Vagina (tissue), 2 donors: ENCODE results near the gene TK1. TPM values are rescaled to one million over a fixed set of nuclear protein-coding genes. Genes with fewer than 3 reads are reported as not detected.
"Not testable (repeated sequence)": the region's sequence is repeated elsewhere in the genome, so short reads cannot be mapped to it uniquely, and the experiment has no call there.

Experiments used
- DNase-seq, 2 donors: peaks; one replicate each; pipeline ENCODE4 v3.0.0-alpha.2; 2017; ENCODE audit errors: extremely low spot score in 2 of 2
- H3K27ac ChIP-seq: fragments of 200-600 bp; sonication (generic); one replicate; pipeline ENCODE4 v1.5.1; 2019
- H3K27me3 ChIP-seq: fragments of 200-600 bp; sonication (generic); one replicate; pipeline ENCODE4 v1.5.1; 2019
- H3K36me3 ChIP-seq, 2 donors: fragments of 200-600 bp; sonication (generic); one replicate each; pipeline ENCODE4 v1.5.1; 2017 to 2019
- H3K4me1 ChIP-seq: fragments of 200-600 bp; sonication (generic); one replicate; pipeline ENCODE4 v1.5.1; 2019
- H3K4me3 ChIP-seq, 2 donors: fragments of 200-600 bp; sonication (generic); 1 replicate in 1 of 2; 2 replicates in 1 of 2; pipeline ENCODE4 v1.5.1; 2016 to 2019
- H3K9me3 ChIP-seq: fragments of 200-600 bp; sonication (generic); one replicate; pipeline ENCODE4 v1.5.1; 2019
- CTCF ChIP-seq, 3 experiments: fragments of 450-650 bp in 2 of 3; fragments of 200-600 bp in 1 of 3; sonication (generic) in 1 of 3; IDR thresholded peaks; one replicate each; pipeline ENCODE4 v1.5.1; 2017 to 2019; ENCODE audit warnings: antibody characterized with exemption in 3 of 3, mild to moderate bottlenecking in 2 of 3, moderate library complexity in 2 of 3
- POLR2A ChIP-seq, 2 donors: fragments of 450-650 bp; IDR thresholded peaks; one replicate each; pipeline ENCODE4 v1.6.1; 2017; ENCODE audit warnings: antibody characterized with exemption in 2 of 2, mild to moderate bottlenecking in 2 of 2, moderate library complexity in 2 of 2
- POLR2AphosphoS5 ChIP-seq, 2 donors: sonication (generic); formaldehyde crosslinking; IDR thresholded peaks; one replicate each; pipeline ENCODE4 v1.9.0; 2017; ENCODE audit warnings: antibody characterized with exemption in 2 of 2, mild to moderate bottlenecking in 2 of 2, low read depth in 1 of 2; ENCODE audit not compliant: insufficient read depth in 1 of 2
- intact Hi-C: fragments of 100-400 bp; cut with DNase I; formaldehyde crosslinking; loops from one replicate; pipeline ENCODE4 v1.15.1; 2023
- total RNA-seq: library from RNA; depleted of rRNA; stranded (reverse); fragments of >200 nt; gene quantifications from one replicate; pipeline ENCODE4 v1.2.3, GENCODE V29; 2016

The TK1 gene
- 3.7 TPM for total RNA-seq

GRCh38 chr17:78186692-78187595 lies at the start of gene TK1, which contains the start of gene AFMID:
TSS of gene TK1 (minus strand) at chr17:78187052. CDS start at chr17:78186994, 58 bp downstream.
TSS of gene AFMID (plus strand) at chr17:78187362. CDS start at chr17:78187371, 9 bp downstream.
- TF ChIP-seq POLR2AphosphoS5 (IDR thresholded peaks at IDR 0.05; ENCODE audit: insufficient read depth in 1 of 2, low read depth in 1 of 2): peak; percentile 72 to 80
- peak in 1 of 2 donors; percentile 41 for TF ChIP-seq POLR2A (IDR thresholded peaks at IDR 0.05)
- TF ChIP-seq CTCF (IDR thresholded peaks at IDR 0.05): peak; percentile 58 to 81 (median 60)
- DNase-seq: peak in 1 of 2 donors; percentile 97
- peaks cover 26% of the 10 kb centered on the region for H3K4me1 ChIP-seq
- intact Hi-C loops: loop anchor here (1.0 kb wide), 1 partner anchor 39 kb away; no protein-coding TSS in a partner anchor
- no peaks in the 10 kb centered on the region for H3K36me3 ChIP-seq
- H3K4me3 ChIP-seq: peak within 1 kb of the TSS; percentile 46 to 56
- H3K27me3 ChIP-seq: no peaks in the 10 kb centered on the region
- peak within 1 kb of the TSS; percentile 73 for H3K27ac ChIP-seq
- H3K9me3 ChIP-seq: no peaks in the 10 kb centered on the region

- DNase-seq: no peak
- intact Hi-C loops: no loop called here
These were observed 49.0 kb upstream of the TK1 start for GRCh38 chr17:78235885-78236284.

GRCh38 chr17:78235022-78235421 lies 48.2 kb upstream of the TK1 start:
- H3K4me3 ChIP-seq: not testable (repeated sequence)

More at GRCh38 chr17:78235885-78236284, 49.0 kb upstream of the TK1 start:
- Histone ChIP-seq H3K4me1 (no peaks in the 10 kb centered on the region), H3K9me3 (no peaks in the 10 kb centered on the region), H3K27ac (no peak overlapping the region), H3K27me3 (no peaks in the 10 kb centered on the region), H3K4me3 (no peak overlapping the region), H3K36me3 (no peaks in the 10 kb centered on the region)
- no peak for TF ChIP-seq CTCF (IDR thresholded peaks at IDR 0.05)
- no peak for TF ChIP-seq POLR2AphosphoS5 (IDR thresholded peaks at IDR 0.05; ENCODE audit: insufficient read depth in 1 of 2, low read depth in 1 of 2)
- no peak for TF ChIP-seq POLR2A (IDR thresholded peaks at IDR 0.05)

GRCh38 chr17:78234261-78234865 lies 47.5 kb upstream of the TK1 start:
- no peak for TF ChIP-seq CTCF (IDR thresholded peaks at IDR 0.05)
- no peak for TF ChIP-seq POLR2AphosphoS5 (IDR thresholded peaks at IDR 0.05; ENCODE audit: insufficient read depth in 1 of 2, low read depth in 1 of 2)
- TF ChIP-seq POLR2A (IDR thresholded peaks at IDR 0.05): no peak
- DNase-seq: no peak
- no peak overlapping the region for H3K4me3 ChIP-seq
- H3K4me1 ChIP-seq: no peaks in the 10 kb centered on the region
- no peaks in the 10 kb centered on the region for H3K9me3 ChIP-seq
- H3K36me3 ChIP-seq: no peaks in the 10 kb centered on the region
- no peak overlapping the region for H3K27ac ChIP-seq
- intact Hi-C loops: no loop called here
- no peaks in the 10 kb centered on the region for H3K27me3 ChIP-seq

More at GRCh38 chr17:78235022-78235421, 48.2 kb upstream of the TK1 start:
- DNase-seq, H3K36me3 ChIP-seq, intact Hi-C loops, H3K27me3 ChIP-seq, H3K27ac ChIP-seq, H3K9me3 ChIP-seq, H3K4me1 ChIP-seq: not testable (repeated sequence)

GRCh38 chr17:78233678-78234077 lies 46.8 kb upstream of the TK1 start:
- intact Hi-C loops: no loop called here
- Histone ChIP-seq H3K36me3 (no peaks in the 10 kb centered on the region), H3K27me3 (no peaks in the 10 kb centered on the region)

More at GRCh38 chr17:78233678-78234077, 46.8 kb upstream of the TK1 start:
- Histone ChIP-seq H3K4me1 (no peaks in the 10 kb centered on the region), H3K27ac (no peak overlapping the region), H3K4me3 (no peak overlapping the region), H3K9me3 (no peaks in the 10 kb centered on the region)
- TF ChIP-seq POLR2AphosphoS5 (IDR thresholded peaks at IDR 0.05; ENCODE audit: insufficient read depth in 1 of 2, low read depth in 1 of 2): no peak
- no peak for TF ChIP-seq CTCF (IDR thresholded peaks at IDR 0.05)
- TF ChIP-seq POLR2A (IDR thresholded peaks at IDR 0.05): no peak
- DNase-seq: no peak
